HK-2 (cell line): Measurements from ENCODE around the gene TNNT3.

ENCODE experiments used
- DNase-seq: peaks from one replicate; pipeline ENCODE4 v3.0.0-alpha.2; 2018; ENCODE audit not compliant: unreplicated experiment

TNNT3 gene

DNA sequence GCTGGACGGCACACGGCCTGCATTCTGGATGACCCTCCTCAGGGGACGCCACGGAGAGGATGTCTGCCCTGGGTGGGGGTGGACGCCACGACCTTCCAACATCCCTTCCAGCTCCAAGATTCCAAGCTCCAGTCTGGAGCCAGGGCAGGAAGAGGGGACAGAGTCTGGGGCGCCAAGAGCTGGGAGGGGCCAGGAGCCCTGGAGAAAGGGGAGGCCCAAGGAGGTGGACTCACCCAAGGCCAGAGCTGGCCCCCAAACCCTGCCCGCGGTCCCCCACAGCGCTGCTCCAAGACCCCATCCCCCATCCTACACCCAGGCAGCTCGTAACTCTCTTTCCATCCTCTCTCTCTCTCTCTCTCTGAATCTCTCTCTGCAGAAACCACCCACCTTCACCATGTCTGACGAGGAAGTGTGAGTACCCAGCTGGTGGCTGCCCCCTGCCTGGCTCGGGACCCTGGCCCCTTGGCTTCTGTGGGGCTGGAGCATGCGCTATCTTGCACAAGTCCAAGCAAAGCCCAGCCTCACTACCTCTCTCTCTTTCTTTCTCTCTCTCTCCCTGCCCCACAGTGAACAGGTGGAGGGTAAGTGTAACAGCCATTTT lies 3.1 kb downstream of the TNNT3 start:
- no peak for DNase-seq

DNA sequence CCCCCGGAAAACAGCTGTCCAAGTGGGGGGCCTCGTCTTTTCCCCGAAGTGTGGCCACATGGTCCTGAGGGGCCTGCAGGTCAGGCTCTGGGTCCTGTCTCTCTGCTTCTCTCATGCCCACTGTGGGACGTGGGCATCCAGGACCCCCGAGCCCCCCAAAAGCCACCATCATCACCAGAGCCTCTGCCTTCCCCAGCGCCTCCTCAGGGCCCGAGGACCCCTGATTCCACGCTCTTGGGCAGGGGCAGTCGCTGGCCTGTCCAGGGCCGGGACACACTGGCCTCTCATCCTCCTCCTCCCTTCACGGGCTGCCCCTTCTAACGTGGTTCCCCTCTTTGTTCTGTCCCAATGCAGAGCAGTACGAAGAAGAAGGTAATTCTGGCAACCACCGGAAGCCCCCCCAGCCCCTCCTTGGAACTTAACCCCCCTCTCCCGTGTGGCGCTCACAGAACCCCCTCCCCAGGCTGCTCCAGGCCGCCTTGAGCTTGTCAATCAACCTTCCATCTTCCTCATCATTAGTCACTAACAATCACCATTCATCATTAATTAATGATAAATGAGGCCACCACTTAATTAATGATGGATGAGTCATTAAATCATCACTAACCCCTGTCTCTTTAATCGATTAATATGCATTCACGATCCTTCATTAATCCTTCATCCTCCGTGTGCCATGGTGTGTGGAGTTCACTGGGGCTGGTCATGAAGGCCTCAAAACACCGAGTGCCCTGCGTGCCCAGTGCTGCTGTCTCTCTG lies 3.9 kb downstream of the TNNT3 start:
- DNase-seq, result no peak

DNA sequence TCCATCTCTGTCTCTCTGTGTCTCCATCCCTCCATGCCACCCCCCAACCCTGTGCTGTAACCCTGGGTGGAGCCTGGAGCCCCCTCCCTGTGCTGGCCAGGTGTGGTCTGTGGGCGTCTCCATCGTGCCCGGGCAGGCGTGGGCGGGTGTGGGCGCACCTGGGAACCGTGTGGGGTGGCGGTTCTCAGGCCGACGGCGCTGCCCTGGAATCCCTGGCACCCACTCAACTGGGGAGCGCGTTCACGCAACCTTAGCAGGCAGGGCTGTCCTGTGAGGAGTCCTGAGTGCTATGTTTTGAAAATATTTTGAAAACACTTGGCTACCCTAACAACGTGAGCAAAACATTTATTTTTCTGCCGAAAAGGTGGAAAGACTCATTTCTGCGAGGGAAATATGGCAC lies 4.7 kb downstream of the TNNT3 start:
- DNase-seq, result no peak

DNA sequence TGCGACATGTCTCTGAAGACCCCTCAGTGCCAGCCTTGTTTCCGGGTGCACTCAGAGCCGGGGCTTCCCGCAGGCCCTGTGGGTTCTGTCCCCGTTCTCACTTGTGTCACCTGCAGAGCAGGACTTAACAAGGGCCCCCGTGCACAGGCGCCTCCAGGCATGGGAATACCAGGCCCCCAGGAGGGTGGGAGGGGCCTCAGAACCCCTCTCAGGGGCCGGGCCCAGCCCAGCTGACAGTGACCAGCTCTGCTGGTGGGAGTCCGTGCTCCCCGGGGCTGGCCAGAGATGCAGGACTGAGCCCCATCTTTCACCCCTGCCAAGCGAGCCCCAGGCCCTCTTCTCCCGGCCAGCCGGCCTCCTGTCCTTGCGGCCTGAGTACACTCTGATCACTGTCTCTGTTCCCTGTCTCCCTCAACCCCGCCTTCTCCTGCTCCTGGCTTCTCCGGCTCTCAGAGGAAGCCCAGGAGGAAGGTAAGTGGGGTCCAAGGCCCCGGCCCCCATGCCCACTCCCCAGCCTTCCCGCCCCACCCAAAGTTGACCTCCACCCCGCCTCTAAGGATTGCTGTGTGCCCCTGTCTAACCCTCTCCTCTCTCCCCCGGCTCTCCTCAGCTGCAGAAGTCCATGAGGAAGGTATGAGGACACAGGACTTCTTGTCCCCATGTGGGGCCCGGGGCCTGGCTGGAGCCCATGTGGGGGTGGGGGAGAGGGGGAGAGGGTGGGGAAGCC lies 5.3 kb downstream of the TNNT3 start:
- no peak for DNase-seq

GRCh38 chr11:1925373-1926155 lies 6.1 kb downstream of the TNNT3 start:
- no peak for DNase-seq

DNA sequence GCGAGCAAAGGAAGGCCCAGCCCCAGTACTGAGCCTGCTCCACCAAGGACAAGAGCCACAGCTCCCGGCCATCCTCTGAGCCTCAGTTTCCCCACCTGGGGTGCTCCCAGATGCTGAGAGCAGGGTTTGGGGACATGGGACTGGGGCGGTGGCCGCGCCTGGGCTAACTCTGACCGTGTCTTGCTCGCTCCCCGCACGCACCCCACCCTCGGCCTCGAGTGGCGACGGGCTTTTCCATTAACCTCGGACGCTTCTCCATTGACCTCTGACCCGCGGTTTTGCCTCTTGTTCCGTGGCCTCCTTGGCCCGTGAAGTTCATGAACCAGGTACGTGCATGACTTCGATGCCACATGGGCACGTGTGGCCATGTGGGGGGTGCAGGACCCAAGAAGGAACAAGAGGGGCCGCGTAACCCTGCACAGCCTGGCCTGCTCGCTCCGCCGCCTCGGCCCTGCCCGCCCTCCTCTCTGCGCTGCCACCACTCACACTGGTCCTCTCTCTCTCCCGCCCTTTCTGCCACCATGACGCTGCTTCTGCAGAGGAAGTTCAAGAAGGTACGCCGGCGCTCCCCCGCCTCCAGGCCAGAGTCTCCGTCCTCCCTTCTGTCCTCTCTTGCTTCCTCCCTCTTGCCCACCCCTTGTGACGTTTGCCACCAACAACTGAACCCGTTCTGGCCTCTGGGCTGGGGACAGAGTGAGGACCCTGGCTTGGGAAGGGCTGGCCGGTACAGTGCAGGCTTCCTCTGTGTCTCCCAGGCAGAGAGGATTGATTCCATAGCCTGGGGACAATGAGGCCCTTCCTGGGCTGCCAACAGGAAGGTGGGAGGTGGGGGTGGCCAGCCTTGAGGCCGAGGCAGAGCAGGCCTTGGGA lies 6.9 kb downstream of the TNNT3 start:
- DNase-seq, result no peak

- DNase-seq, result no peak
These were observed 7.7 kb downstream of the TNNT3 start for GRCh38 chr11:1927026-1927847.

- no peak for DNase-seq
These were observed 8.5 kb downstream of the TNNT3 start for GRCh38 chr11:1927848-1928469.

- no peak for DNase-seq
These were observed 9.0 kb downstream of the TNNT3 start for GRCh38 chr11:1928470-1928890.

DNA sequence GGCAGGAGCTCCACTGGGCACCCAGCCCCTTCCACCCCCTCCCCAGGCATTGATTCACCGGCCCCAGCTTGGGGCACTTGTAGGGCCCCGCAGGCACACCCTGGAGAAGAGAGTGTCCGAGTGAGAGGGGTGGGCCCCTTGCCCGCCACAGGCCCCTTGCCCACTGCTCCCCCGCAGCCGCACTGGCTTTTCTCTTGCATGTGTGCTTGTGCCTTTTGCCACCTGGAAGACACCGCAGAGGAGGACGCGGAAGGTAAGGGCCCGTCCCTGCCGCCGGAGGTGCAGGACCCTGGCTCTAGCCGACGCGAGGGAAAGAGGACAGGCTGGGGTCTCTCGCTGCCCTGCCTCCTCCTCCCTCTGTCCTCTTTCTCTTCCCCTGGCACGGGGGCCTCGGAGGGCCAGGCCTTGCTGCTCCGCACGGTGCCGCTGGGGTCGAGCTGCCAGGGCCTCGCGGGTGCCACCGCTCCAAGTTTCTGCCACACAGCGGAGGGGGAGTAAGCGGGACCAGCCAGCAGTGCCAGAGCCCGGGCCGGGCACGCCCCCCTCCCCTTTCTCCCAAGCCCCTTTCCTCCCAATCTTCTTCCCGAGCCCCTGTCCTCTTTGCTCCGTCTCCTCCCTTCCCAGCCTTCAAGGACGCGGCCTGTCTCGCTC lies 9.5 kb downstream of the TNNT3 start:
- DNase-seq, result no peak

DNA sequence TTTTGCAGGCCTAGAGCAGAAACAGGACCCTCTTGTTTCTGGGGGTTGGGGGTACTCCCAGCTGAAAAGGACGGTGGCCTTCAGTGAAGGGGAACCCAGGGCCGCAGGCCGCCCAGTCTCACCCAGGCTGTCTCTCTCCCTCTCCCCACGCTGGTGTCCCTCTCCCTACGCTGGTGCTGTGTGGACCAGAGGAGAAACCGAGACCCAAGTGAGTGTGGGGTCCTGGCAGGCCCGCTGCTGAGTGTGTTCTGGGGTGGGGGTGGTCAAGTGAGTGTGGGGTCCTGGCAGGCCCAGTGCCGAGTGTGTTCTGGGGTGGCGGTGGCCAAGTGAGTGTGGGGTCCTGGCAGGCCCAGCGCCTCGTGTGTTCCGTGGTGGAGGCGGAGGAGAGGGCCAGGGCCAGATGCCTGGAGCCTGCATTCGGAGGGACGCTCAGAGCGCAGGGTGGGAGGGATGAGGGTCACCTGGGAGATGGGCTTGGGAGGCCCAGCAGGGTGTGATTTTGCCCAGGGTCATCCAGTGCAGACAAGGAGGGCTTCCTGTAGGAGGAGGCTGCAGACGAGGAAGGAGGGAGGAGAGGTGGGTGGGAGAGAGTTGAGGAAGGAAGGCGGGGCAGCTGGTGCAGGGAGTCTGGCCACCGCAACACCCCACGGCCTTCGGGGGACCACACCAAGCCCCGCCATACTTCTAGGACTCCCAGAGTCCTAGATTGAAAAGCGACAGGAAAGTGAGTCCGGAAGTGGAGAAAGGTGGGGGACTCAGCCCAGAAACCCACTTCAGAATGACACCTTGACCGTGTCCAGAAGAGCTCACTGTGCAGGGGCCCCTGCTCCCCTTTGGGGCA lies 10.3 kb downstream of the TNNT3 start:
- no peak for DNase-seq

GRCh38 chr11:1930462-1930830 lies 10.9 kb downstream of the TNNT3 start:
- no peak for DNase-seq

GRCh38 chr11:1931341-1932104 lies 12.0 kb downstream of the TNNT3 start:
- DNase-seq, result no peak

DNA sequence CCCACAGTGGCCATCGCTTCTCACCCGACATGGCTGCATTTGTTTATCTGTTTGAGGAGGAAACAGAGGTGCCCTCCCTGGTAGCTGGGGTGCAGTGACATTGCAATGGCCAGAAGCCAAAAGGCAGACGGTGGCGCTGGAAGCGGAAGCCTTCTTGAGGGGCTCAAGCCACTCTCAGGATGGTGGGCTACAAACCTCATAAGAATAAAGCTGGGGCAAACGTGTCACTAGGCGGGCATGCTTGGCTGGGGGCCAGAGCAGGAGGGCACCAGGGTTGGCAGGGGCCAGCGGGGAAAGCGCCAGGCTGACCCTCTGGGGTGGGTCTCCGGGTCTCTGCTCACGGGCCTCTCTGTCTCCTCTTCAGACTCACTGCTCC lies 12.6 kb downstream of the TNNT3 start:
- no peak for DNase-seq

- DNase-seq, result no peak
These were observed 13.2 kb downstream of the TNNT3 start for GRCh38 chr11:1932681-1933080.

- DNase-seq, result no peak
These were observed 14.2 kb downstream of the TNNT3 start for GRCh38 chr11:1933416-1934334.
